ENCODE results near the gene TWNK.

TWNK gene

DNA sequence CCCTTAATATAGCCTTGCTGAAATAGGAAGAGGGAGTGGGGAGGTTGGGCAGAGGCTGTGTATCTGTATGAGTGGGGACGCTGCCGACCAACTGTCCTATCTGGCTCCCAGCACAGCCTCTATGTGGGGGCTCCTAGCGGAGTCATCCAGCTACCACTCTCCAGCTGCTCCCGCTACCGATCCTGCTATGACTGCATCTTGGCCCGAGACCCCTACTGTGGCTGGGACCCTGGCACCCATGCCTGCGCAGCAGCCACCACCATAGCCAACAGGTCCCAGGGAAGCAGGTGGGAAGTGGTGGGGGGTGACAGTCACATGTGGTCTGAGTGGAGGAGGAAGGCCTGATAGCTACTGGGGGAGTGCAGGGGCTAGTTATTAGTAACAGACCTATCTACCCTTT, 6.6 kb upstream of the TWNK start:
- Histone ChIP-seq H3K9ac (ENCODE audit: low read length) (no peak overlapping the region), H3K4me1 (ENCODE audit: insufficient read depth, low read length, severe bottlenecking) (no peaks in the 10 kb centered on the region), H3K79me2 (ENCODE audit: insufficient read depth, low read length) (no peaks in the 10 kb centered on the region), H2AFZ (ENCODE audit: low read length) (no peak overlapping the region), H3K9me3 (ENCODE audit: low read length) (no peaks in the 10 kb centered on the region), H3K9me2 (ENCODE audit: low read depth, low read length) (no peaks in the 10 kb centered on the region), H3F3A (ENCODE audit: insufficient read depth, low read length) (no peaks in the 10 kb centered on the region), H3K27ac (ENCODE audit: low read depth, low read length, poor library complexity, severe bottlenecking) (no peak overlapping the region), H3K36me3 (ENCODE audit: insufficient read depth, low read length) (no peaks in the 10 kb centered on the region), H3K27me3 (ENCODE audit: insufficient read depth, low read length) (no peaks in the 10 kb centered on the region), H3K4me2 (ENCODE audit: low read length) (no peak overlapping the region), H4K20me1 (ENCODE audit: insufficient read depth, low read length) (no peaks in the 10 kb centered on the region), H3K4me3 (ENCODE audit: low read depth, low read length, poor library complexity, severe bottlenecking) (no peak overlapping the region)
- TF ChIP-seq CTCF (IDR thresholded peaks at IDR 0.05; ENCODE audit: low read length) (no peak), EZH2 (IDR thresholded peaks at IDR 0.05; ENCODE audit: borderline replicate concordance, low read length) (no peak)

DNA sequence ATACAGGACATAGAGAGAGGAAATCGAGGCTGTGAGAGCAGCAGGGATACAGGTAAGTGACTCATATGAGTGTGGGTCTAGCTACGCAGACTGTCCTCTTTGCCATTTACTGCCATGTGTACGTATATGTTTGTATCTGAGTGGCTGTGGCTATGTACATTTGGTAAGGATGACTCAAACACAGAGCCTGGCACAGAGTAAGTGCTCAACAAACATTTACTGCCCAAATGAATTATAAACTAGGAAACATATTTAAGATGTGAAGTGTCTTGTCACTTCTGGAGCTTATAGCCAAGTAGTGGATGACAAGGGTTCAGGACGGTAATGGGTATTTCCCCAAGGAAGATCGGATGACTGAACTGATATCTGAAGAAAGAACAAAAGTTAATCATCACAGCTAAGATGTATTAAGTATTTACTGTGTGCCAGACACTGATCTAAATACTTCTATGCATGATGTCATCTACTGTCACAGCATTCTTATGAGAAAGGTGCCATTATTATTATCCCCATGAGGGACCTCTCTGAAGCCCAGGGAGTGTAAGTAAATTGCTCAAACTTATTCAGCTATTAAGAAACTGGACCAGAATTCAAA, 6.1 kb upstream of the TWNK start:
- no peaks in the 10 kb centered on the region for H3K79me2 ChIP-seq (ENCODE audit: insufficient read depth, low read length)
- H3F3A ChIP-seq (ENCODE audit: insufficient read depth, low read length): no peaks in the 10 kb centered on the region
- TF ChIP-seq EZH2 (IDR thresholded peaks at IDR 0.05; ENCODE audit: borderline replicate concordance, low read length) (no peak), CTCF (IDR thresholded peaks at IDR 0.05; ENCODE audit: low read length) (no peak)
- H3K9me3 ChIP-seq (ENCODE audit: low read length): no peaks in the 10 kb centered on the region
- peaks cover 3% of the 10 kb centered on the region for H3K4me1 ChIP-seq (ENCODE audit: insufficient read depth, low read length, severe bottlenecking)
- no peaks in the 10 kb centered on the region for H3K27me3 ChIP-seq (ENCODE audit: insufficient read depth, low read length)
- no peak overlapping the region for H2AFZ ChIP-seq (ENCODE audit: low read length)
- H3K27ac ChIP-seq (ENCODE audit: low read depth, low read length, poor library complexity, severe bottlenecking): no peak overlapping the region
- no peak overlapping the region for H3K9ac ChIP-seq (ENCODE audit: low read length)
- H3K4me2 ChIP-seq (ENCODE audit: low read length): no peak overlapping the region
- H3K9me2 ChIP-seq (ENCODE audit: low read depth, low read length): no peaks in the 10 kb centered on the region
- no peaks in the 10 kb centered on the region for H3K36me3 ChIP-seq (ENCODE audit: insufficient read depth, low read length)
- H4K20me1 ChIP-seq (ENCODE audit: insufficient read depth, low read length): no peaks in the 10 kb centered on the region
- no peak overlapping the region for H3K4me3 ChIP-seq (ENCODE audit: low read depth, low read length, poor library complexity, severe bottlenecking)

DNA sequence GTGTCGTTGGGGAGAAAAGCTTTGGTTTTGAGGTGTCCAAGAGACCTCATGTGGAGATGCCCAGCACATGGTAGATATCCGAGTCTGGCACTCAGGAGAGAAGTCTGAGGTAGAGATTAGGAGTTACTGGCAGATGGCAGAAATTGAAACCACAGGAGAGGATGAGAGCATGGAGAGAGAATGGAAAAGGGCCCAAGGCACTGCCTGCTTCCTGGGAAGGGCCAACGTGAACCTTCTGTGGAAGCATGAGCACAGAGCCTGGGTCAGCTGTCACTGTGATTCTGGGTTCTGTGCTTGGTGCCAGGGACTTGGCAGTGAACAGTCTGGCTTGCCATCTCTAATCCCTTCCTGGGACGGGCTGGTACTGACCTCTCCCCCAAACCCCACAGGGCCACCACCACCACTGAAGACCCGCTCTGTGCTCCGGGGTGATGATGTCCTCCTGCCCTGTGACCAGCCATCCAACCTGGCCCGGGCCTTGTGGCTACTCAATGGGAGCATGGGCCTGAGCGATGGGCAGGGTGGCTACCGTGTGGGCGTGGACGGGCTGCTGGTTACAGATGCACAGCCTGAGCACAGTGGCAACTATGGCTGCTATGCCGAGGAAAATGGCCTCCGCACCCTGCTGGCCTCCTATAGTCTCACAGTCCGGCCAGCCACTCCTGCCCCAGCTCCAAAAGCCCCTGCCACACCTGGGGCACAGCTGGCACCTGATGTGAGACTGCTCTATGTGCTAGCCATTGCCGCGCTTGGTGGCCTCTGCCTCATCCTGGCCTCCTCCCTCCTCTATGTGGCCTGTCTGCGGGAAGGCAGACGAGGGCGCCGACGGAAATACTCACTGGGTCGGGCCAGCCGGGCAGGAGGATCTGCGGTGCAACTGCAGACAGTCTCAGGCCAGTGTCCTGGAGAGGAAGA, 4.2 kb upstream of the TWNK start:
- peaks cover 8% of the 10 kb centered on the region for H3K79me2 ChIP-seq (ENCODE audit: insufficient read depth, low read length)
- no peak overlapping the region for H3K4me3 ChIP-seq (ENCODE audit: low read depth, low read length, poor library complexity, severe bottlenecking)
- H3K27ac ChIP-seq (ENCODE audit: low read depth, low read length, poor library complexity, severe bottlenecking): no peak overlapping the region
- H3F3A ChIP-seq (ENCODE audit: insufficient read depth, low read length): no peaks in the 10 kb centered on the region
- no peaks in the 10 kb centered on the region for H3K36me3 ChIP-seq (ENCODE audit: insufficient read depth, low read length)
- H3K9me2 ChIP-seq (ENCODE audit: low read depth, low read length): no peaks in the 10 kb centered on the region
- H3K4me1 ChIP-seq (ENCODE audit: insufficient read depth, low read length, severe bottlenecking): peaks cover 10% of the 10 kb centered on the region
- no peaks in the 10 kb centered on the region for H3K27me3 ChIP-seq (ENCODE audit: insufficient read depth, low read length)
- H3K9me3 ChIP-seq (ENCODE audit: low read length): no peaks in the 10 kb centered on the region
- H2AFZ ChIP-seq (ENCODE audit: low read length): no peak overlapping the region
- no peak overlapping the region for H3K9ac ChIP-seq (ENCODE audit: low read length)
- no peaks in the 10 kb centered on the region for H4K20me1 ChIP-seq (ENCODE audit: insufficient read depth, low read length)
- TF ChIP-seq CTCF (IDR thresholded peaks at IDR 0.05; ENCODE audit: low read length) (no peak), EZH2 (IDR thresholded peaks at IDR 0.05; ENCODE audit: borderline replicate concordance, low read length) (no peak)
- H3K4me2 ChIP-seq (ENCODE audit: low read length): no peak overlapping the region

Data from OCI-LY1 (cell line).